GM12874 (cell line): ENCODE measurements around the gene POU2AF3.

Experiments used
- TF ChIP-seq, protein P1 (sequence below): IDR thresholded peaks from 2 replicates; pipeline ENCODE4 v1.5.1; 2011; ENCODE audit warnings: low read depth, mild to moderate bottlenecking, control low read depth, low read length, moderate library complexity; ENCODE audit not compliant: insufficient read depth

Gene POU2AF3

GRCh38 chr11:111309215-111309915, 11.0 kb downstream of the POU2AF3 start:
- TF ChIP-seq, protein P1, sequence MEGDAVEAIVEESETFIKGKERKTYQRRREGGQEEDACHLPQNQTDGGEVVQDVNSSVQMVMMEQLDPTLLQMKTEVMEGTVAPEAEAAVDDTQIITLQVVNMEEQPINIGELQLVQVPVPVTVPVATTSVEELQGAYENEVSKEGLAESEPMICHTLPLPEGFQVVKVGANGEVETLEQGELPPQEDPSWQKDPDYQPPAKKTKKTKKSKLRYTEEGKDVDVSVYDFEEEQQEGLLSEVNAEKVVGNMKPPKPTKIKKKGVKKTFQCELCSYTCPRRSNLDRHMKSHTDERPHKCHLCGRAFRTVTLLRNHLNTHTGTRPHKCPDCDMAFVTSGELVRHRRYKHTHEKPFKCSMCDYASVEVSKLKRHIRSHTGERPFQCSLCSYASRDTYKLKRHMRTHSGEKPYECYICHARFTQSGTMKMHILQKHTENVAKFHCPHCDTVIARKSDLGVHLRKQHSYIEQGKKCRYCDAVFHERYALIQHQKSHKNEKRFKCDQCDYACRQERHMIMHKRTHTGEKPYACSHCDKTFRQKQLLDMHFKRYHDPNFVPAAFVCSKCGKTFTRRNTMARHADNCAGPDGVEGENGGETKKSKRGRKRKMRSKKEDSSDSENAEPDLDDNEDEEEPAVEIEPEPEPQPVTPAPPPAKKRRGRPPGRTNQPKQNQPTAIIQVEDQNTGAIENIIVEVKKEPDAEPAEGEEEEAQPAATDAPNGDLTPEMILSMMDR: no peak

DNA sequence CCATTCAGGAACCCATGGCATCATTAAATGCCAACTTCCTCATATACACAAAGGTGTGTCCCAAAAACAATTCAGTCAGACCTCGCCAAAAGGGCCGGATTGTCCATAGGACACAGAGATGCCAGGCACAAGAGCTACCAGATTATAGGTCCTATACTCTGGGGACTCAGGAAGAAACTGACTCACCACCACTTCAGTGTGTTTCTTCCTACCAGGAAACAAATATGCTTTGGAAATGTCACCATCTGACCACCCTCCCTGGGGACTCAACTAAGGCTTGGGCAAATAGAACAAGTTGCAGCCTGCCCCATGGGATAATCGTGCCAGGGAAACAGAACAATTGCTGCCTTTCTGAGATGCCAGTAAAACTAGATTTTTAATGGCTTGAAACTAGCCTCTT, 11.7 kb downstream of the POU2AF3 start:
- TF ChIP-seq, protein P1: no peak

DNA sequence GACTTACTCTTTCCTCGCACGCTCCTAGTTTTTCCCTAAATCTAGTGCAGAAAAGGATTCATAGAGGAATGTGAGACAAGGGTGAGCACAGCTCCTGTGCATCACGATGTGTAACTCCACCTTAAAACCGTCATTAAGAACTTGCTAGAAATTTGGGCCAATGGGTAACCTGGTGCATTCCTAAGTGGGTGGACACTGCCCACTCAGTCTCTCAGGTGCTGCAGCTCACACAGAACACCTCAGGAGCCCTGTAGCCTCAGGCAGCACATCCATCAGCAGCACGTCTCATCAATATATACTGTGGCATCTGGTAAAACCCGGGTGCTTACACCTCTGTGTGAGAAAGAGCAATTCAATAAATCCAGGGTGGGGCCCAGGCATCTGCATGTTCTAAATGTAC, 12.4 kb downstream of the POU2AF3 start:
- TF ChIP-seq, protein P1: no peak

GRCh38 chr11:111312076-111312475, 13.7 kb downstream of the POU2AF3 start:
- TF ChIP-seq, protein P1: no peak

DNA sequence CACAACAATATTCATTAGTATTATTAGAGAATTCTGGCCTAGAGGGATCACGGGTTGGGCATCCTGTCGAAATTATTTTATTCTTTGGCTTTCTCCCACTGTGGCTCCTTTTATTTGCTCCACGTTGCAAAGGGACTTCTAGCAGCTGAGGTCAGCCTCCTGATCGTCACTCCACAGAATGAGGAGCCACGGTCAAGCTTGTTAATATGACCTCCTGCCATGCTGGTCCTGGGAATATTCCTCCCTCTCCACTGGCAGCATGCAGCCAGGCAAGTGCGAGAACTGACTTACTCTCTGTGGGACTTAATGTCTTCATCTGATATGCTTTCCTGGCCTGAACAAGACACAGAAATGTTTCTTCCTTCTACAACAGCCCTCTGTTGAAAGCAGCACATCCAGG, 20.9 kb downstream of the POU2AF3 start:
- TF ChIP-seq, protein P1: no peak

DNA sequence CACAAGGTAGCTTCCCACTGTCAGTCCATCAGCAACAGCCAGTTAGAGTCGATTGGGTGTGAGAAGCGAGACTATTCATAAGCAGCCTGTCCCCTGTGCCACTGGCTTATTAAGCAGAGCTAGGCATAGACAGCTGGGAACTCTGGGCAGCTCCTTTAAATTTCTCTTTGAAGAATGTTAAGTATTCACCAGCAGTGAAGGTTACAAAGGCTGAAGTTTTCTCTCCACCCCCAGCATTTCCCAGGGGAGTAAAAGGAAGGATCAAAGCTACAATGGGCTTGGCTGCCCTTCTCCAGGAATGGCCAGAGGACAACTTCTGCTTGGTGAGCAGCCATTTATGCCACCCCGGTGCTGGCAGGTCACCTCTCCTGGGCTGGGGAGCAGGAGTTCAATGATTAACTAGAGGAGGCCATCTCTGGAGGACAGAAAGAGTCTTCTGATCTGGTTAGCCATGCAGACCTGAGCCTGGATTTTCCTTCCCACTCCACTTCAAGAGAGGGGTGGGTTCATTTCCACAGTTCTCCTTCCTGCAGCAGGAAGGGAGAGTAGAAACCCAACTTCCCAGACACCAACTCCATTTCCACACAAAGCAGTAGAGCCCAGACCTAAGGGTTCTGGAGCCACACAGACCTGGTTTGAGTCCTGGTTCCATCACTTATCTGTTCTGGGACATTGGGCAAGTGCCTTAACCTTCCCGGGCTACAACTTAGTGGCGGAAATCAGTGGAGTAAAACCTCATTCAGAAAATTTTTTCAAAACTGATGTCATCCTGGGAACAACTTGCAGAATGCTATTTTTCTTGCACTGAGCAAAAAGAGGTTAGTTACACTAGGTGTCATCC, 22.6 kb downstream of the POU2AF3 start:
- TF ChIP-seq, protein P1: no peak

DNA sequence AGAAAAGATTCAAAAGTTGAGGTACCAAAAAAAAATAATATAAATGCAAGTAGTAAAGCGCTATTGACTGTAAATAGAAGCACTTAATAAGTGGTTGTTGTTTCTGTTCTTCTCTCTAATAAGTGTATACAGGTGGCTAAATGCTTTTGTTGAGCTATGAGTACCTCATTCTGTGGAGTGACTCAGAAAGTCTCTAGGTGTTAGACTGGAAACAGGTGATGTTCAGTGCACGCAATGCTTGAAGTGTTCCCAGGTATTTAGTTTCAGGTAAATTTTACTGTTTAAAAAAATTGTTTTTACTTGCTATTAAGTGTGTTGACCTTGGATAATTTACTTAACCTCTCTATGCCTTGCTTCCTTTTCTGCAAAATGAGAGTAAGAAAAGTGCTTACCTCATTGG, 24.2 kb downstream of the POU2AF3 start:
- TF ChIP-seq, protein P1: no peak
